HG03103 (cell line): ENCODE measurements around the gene SLC6A19.
"Not testable (repeated sequence)": the region's sequence is repeated elsewhere in the genome, so short reads cannot be mapped to it uniquely, and the experiment has no call there.

ENCODE experiments used
- ATAC-seq: cut with Tn5 transposase; IDR thresholded peaks from one replicate; pipeline ENCODE4 v1.9.1; 2021; ENCODE audit warnings: low read depth; ENCODE audit not compliant: unreplicated experiment

SLC6A19 gene

GRCh38 chr5:1201327-1202025, at the start of gene SLC6A19:
SLC6A19 (plus strand) TSS chr5:1201595; CDS start chr5:1201651, 56 bp downstream.
- no peak for ATAC-seq

- ATAC-seq: no peak
Observed at GRCh38 chr5:1152156-1152555, 49.2 kb upstream of the SLC6A19 start.

- ATAC-seq: no peak
Observed at GRCh38 chr5:1152771-1153282, 48.6 kb upstream of the SLC6A19 start.

GRCh38 chr5:1153428-1153827, 48.0 kb upstream of the SLC6A19 start:
- ATAC-seq: no peak

GRCh38 chr5:1155191-1156032, 46.0 kb upstream of the SLC6A19 start:
- ATAC-seq: no peak

- ATAC-seq: no peak
Observed at GRCh38 chr5:1156033-1156753, 45.2 kb upstream of the SLC6A19 start.

GRCh38 chr5:1156754-1157460, 44.5 kb upstream of the SLC6A19 start:
- ATAC-seq: no peak

- not testable (repeated sequence) for ATAC-seq
Observed at GRCh38 chr5:1157461-1157986, 43.9 kb upstream of the SLC6A19 start.

- ATAC-seq: no peak
Observed at GRCh38 chr5:1158647-1159340, 42.6 kb upstream of the SLC6A19 start.

GRCh38 chr5:1159341-1159675, 42.1 kb upstream of the SLC6A19 start:
- ATAC-seq: no peak

GRCh38 chr5:1159774-1160406, 41.5 kb upstream of the SLC6A19 start:
- no peak for ATAC-seq

- ATAC-seq: no peak
Observed at GRCh38 chr5:1161108-1161832, 40.1 kb upstream of the SLC6A19 start.

GRCh38 chr5:1161833-1162229, 39.6 kb upstream of the SLC6A19 start:
- no peak for ATAC-seq

GRCh38 chr5:1162276-1162675, 39.1 kb upstream of the SLC6A19 start:
- no peak for ATAC-seq

GRCh38 chr5:1162751-1163150, 38.6 kb upstream of the SLC6A19 start:
- no peak for ATAC-seq

- no peak for ATAC-seq
Observed at GRCh38 chr5:1163366-1163765, 38.0 kb upstream of the SLC6A19 start.

- ATAC-seq: no peak
Observed at GRCh38 chr5:1163879-1164278, 37.5 kb upstream of the SLC6A19 start.
